Activated CD4-positive, CD25-positive, alpha-beta regulatory T cell (primary cell): Measurements from ENCODE around the gene ARRB2.
A peak's percentile ranks its signal among the peaks of the same experiment; 100 is the strongest.

Experiments
- DNase-seq, 4 experiments: peaks; one replicate each; lab custom pipeline; 2025; lab: John Stamatoyannopoulos, UW

Gene ARRB2

GRCh38 chr17:4725646-4726310 is 15.3 kb downstream of the ARRB2 start:
- no peak for DNase-seq

GRCh38 chr17:4728124-4728523 is 17.7 kb downstream of the ARRB2 start:
- DNase-seq: no peak

- no peak for DNase-seq
Observed at GRCh38 chr17:4733073-4733531, 22.7 kb downstream of the ARRB2 start.

DNA sequence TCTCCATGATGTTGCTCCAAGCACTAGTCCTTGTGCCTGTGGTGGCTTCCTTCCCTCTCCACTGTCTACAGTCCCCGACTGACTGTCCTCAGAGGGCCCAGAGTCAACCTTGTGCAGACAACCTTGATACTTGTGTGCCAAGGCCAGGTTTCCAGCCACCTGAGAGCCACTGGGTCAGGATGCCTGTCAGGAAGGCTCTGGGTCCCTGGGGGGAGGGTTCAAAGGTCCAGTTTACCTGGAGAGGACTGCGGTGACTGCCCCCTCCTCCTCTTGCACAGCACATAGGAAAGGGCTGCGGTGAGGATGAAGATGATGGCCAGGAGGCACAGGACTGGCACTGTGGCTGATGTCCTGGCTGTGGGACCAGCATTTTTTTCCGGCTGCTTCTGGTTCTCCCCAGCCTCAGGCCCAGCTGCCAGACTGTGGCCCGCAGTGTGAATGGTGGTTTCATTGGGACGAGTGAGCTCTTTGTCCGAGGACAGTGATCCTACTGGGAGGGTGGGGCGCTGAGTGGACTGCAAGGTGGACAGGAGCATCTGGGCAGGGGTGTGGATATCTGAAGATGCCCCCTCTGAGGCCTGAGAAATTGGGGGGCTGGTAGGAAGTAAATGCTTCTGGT is 24.5 kb downstream of the ARRB2 start:
- no peak for DNase-seq

DNA sequence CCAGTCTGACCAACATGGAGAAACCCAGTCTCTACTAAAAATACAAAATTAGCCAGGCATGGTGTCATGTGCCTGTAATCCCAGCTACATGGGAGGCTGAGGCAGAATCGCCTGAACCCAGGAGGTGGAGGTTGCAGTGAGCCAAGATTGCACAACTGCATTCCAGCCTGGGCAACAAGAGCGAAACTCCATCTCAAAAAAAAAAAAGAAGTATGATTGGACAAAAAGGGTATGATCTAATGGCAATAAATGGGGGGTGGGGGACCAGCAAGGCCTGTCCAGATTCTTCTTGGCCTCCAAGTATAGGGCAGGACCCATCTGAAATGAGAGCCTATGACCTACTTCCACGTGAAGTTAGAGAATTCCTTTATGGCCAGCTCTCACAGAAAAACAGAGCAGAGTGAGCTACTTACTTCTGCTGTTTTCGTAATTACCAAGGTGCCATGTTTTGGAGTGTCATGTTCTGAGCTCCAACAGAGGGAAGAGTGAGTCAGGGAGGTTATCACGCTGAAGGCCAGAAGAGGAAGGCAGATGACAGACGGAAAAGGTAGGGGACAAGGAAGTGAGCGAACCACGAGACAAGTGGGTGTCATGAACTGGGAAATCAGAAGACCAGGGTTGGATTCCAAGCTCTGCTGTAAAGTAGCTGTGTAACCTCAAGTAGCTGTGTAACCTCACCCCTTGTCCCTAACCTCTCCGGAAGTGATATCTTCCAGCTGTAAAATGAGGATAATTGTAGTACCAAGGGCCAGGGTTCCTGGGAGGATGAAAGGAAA is 25.6 kb downstream of the ARRB2 start:
- DNase-seq: no peak

DNA sequence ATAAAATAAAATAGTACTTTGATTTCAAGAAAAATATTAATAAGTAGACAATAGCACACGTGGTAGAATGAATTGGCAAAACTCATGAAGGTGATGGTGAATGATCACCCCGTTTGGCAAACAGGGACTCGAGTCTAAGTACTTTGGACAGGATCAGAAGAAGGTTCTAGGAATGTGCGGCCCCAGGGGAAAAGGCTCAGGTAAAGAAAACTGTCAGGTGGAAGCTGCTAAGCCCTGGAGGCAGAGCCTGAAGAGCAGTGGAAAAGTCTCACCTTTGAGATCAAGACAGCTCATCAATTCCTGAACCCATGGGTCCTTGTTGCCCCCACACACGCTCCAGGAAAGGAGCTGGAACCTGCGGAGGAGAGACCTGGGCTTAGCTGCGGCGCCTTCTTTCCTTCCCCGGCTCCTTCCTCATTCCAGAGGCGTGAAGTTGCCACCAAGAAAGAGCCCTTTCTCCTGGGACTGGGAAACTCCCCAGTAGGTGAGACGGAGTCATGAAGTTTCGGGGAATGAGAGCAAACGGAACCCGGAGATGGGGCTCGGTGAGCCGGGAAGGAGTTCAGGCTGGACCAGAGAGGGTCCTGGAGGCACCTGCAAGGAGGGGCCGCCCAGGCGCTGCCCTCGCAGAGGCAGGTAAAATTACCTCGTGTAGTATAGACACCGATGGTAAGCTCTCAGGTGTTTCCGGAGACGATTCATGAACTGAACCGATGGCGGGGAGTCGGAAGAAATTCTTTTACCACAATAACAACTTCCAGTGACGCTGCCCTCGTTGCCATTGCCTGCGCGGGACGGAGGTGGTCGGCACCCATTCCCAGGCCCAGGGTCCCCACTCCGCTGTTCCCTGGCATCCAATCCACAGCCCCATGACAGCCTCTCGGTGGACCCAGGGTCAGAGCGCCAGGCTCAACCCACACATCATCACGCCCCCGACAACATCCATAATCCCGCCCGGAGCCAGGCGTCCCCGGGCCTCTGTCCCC is 28.0 kb downstream of the ARRB2 start:
- DNase-seq: no peak

DNA sequence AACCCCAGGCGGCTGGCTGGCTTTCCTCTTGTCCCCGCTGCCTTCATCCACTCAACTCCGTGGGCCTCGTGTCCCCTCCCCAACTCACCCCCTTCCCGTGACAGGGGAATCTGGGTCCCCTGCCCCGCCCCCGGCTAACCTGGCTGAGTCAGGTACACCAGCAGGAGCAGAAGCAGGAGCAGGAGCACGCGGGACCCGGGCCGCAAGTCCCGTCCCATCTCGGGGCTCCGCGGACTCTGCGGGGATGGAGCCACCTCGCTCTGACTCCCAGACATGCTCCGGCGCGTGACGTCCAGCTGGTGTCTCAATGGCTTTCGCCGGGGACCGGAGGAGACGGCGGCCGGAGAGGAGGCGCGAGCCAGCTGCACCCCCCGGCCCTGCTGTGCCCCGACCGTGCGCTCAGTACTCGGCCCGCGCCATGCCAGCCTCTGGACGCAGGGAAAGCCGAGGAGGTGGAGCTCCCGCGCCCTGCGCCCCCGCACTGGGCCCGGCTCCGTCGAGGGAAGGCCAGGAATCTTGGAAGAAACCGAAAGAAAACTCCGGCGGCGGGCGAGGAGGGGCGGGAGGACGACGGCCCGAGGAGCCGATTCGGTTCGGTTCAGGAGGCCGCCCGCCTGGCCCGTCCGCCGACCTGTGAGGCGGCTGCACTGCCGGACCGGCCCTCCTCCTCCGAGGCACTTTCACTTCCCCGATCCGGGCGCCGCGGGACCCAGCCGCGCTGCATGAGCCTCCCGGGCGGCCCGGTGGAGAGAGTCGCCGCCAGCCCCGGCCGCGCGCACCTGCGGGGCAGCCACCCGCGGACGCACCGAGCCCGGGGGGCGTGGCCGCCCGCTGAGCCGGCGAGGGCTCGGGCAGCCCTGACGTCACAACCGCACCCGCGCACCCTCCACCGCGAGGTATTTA is 28.9 kb downstream of the ARRB2 start, which contains the start of the genes CXCL16 and ZMYND15:
TSS of gene CXCL16 (minus strand) at position 807 of the 903 bp plus-strand sequence. CDS start at position 218, 589 bp downstream.
TSS of gene ZMYND15 (plus strand) at position 712 of the 903 bp plus-strand sequence. CDS start 716 bp downstream, outside the sequence.
- peak in 2 of 4 experiments; percentile 24 to 30 for DNase-seq

DNA sequence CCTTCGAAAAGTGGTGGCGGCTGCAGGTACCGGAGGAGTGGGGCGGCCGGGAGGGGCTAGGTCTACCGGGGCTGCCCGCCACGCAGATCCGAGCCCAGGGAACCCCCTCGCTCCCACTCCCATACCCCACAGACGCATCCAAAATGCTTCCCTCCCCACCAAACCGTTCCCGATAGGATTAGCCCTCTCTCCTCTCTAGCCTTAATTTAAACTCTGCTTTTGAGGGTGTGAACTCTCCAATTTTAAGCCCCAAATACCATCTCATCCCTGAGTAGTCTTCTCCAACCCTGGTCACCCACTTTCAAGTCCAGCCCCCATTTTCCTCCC is 29.6 kb downstream of the ARRB2 start:
- DNase-seq: no peak

GRCh38 chr17:4740584-4740983 is 30.2 kb downstream of the ARRB2 start:
- DNase-seq: no peak

GRCh38 chr17:4741544-4741943 is 31.1 kb downstream of the ARRB2 start:
- DNase-seq: no peak

DNA sequence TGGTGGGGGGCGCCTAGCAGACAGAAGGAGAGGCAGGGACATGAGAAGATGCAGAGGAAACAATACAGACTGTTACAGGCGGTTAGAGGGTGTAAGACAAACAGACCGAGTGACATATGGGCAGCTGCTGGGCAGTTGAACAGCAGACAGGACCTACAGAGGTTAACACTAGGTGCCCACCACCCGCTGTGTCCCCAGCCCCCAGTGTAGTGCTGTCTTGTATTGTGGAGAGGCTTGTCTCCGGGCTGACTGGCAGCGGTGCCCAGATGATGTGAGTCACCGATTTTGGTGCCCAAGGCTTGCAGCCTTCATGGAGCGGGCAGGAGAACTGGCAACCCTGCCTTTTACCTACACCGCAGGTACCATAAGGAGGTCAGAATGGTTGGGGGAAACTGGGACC is 31.7 kb downstream of the ARRB2 start:
- no peak for DNase-seq

DNA sequence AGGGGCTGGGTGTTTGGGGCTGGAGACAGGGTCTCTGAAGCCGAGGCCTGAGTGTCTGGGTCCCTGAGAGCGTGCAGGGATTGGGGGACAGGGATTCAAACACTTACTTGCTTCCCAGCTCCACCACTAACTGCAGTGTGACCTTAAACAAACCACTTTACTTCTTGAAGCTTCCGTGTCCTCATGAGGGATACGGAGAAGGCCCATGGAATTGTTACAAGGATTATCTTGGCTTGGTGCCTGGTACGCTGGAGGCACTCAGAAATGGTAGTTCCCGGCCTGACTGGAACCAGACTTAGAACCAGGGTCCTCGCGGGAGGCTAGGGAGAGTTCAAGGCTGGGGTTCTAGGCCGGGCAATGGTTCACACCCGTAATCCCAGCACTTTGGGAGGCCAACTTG is 32.2 kb downstream of the ARRB2 start:
- DNase-seq: no peak

- no peak for DNase-seq
Observed at GRCh38 chr17:4743216-4743615, 32.8 kb downstream of the ARRB2 start.

- DNase-seq: no peak
Observed at GRCh38 chr17:4743898-4744297, 33.5 kb downstream of the ARRB2 start.

DNA sequence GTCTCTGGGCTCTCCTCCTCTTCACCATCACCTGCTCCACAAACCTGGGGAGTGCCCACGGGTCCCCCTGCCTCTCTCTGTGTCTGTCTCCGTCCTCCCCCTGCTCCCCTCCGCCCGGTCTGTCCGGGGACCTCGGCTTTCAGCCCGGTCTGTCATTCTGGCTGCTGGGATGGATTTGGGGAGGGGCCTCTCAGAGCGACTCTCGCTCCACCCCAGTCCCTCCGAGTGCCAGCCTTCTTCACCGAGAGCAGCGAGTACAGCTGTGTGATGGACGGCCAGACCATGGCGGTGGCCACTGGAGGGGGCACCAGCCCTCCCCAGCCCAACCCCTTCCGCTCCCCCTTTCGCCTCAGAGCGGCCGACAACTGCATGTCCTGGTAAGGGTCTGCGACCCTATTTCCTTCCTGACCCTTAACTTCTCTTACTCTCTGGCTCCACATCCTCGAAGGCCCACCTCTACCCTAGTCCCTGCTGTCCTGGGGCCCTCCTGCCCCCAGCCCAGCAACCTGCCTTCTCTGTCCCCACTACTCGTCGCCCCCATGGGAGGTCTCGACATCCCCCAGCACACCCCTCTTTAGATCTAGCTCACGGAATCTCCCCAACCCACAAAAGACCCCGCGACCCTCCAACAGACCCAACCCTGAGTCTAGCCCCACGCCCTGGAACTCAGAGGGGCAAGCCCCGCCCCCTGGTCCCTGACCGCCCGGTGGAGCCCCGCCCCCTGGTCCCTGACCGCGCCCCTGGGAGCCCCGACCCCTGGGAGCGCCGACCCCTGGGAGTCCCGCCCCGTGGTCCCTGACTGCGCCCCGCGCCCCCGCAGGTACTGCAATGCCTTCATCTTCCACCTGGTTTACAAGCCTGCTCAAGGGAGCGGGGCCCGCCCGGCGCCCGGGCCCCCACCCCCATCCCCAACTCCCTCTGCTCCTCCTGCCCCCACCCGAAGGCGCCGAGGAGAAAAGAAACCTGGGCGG is 34.9 kb downstream of the ARRB2 start:
- DNase-seq: no peak

GRCh38 chr17:4747847-4748246 is 37.4 kb downstream of the ARRB2 start:
- DNase-seq: no peak

GRCh38 chr17:4748686-4749085 is 38.3 kb downstream of the ARRB2 start:
- DNase-seq: no peak

DNA sequence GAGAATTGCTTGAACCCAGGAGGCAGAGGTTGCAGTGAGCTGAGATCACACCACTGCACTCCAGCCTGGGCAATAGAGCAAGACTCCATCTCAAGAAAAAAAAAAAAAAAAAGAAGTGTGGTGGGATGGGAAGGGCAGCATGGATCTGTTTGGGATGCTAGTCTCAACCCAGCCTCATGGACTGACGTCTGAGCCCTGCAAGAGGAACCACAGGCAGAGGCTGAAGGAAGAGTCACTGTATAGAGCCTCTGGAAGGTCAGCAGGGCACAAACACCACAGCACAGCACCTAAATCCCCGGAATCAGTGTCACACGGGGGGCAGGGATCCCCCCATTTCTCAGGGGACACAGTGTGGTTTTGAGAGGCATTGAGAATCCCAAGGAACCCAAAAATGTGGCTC is 40.2 kb downstream of the ARRB2 start:
- no peak for DNase-seq

DNA sequence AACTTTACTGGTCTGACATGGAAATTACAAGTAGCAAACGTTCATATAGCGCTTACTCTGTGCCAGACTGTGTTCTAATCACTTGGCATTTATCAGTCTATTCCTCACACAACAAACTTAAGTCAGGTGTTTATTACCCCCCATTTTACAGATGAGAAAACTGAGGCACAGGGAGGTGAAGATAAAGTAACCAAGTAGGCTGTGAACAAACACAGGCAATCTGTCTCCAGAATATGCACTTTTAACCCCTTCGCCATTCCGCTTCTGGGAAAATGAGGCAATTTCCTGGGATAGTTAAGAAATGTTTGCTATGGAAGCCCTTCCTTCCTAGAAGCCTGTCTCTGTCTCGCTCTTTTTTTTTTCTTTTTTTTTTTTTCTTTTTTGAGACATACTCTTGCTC is 41.5 kb downstream of the ARRB2 start:
- DNase-seq: no peak

DNA sequence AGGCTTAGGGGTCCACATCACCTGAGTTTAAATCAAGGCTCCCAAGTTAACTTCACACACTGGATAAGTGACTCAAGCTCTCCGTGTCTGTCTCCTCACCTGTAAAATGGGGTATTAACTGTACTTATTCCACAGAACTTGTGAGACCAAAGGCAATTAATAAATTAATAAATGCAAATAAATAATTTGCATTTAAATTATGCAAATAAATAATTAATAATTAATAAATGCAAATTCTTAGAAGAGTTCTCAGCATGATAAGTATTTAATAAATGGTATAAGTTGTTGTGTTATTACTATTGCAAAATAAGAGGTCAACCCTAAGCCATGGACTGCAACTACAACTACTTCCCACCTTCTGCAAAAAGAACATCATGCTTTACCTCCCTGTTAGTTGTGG is 43.0 kb downstream of the ARRB2 start:
- DNase-seq: no peak
